ENCODE measurements around the gene NOX1.
"Not testable (repeated sequence)": the region's sequence is repeated elsewhere in the genome, so short reads cannot be mapped to it uniquely, and the experiment has no call there.

The NOX1 gene

GRCh38 chrX:100863326-100863864, 10.8 kb downstream of the NOX1 start:
- peaks cover 8% of the 10 kb centered on the region for H3K27me3 Mint-ChIP-seq (ENCODE audit: low read depth)
- no peak for DNase-seq (ENCODE audit: low spot score)
- no peaks in the 10 kb centered on the region for H3K4me1 Mint-ChIP-seq (ENCODE audit: low read depth)
- H3K36me3 Mint-ChIP-seq (ENCODE audit: low read depth): no peaks in the 10 kb centered on the region
- H3K27ac Mint-ChIP-seq: no peak overlapping the region
- no peaks in the 10 kb centered on the region for H3K9me3 Mint-ChIP-seq
- H3K4me3 Mint-ChIP-seq: no peak overlapping the region

- Mint-ChIP-seq H3K27ac (no peak overlapping the region), H3K27me3 (ENCODE audit: low read depth) (peaks cover 1% of the 10 kb centered on the region), H3K4me3 (no peak overlapping the region), H3K36me3 (ENCODE audit: low read depth) (no peaks in the 10 kb centered on the region), H3K9me3 (no peaks in the 10 kb centered on the region), H3K4me1 (ENCODE audit: low read depth) (no peaks in the 10 kb centered on the region)
- no peak for DNase-seq (ENCODE audit: low spot score)
Measured at GRCh38 chrX:100852810-100853209, 21.3 kb downstream of the NOX1 start.

GRCh38 chrX:100850317-100850716, 23.8 kb downstream of the NOX1 start:
- no peaks in the 10 kb centered on the region for H3K36me3 Mint-ChIP-seq (ENCODE audit: low read depth)
- H3K4me1 Mint-ChIP-seq (ENCODE audit: low read depth): peaks cover 3% of the 10 kb centered on the region
- no peak overlapping the region for H3K4me3 Mint-ChIP-seq
- H3K27ac Mint-ChIP-seq: no peak overlapping the region
- no peaks in the 10 kb centered on the region for H3K9me3 Mint-ChIP-seq
- H3K27me3 Mint-ChIP-seq (ENCODE audit: low read depth): no peaks in the 10 kb centered on the region
- DNase-seq (ENCODE audit: low spot score): no peak

GRCh38 chrX:100831219-100831946, 42.8 kb downstream of the NOX1 start:
- Mint-ChIP-seq H3K4me1 (ENCODE audit: low read depth) (peaks cover 22% of the 10 kb centered on the region), H3K4me3 (no peak overlapping the region), H3K27ac (peak overlapping the region; percentile 97), H3K36me3 (ENCODE audit: low read depth) (peaks cover 65% of the 10 kb centered on the region), H3K9me3 (no peaks in the 10 kb centered on the region), H3K27me3 (ENCODE audit: low read depth) (no peaks in the 10 kb centered on the region)
- DNase-seq (ENCODE audit: low spot score): no peak

GRCh38 chrX:100830547-100830946, 43.6 kb downstream of the NOX1 start:
- Mint-ChIP-seq H3K4me3 (peak overlapping the region; percentile 80), H3K36me3 (ENCODE audit: low read depth) (peaks cover 65% of the 10 kb centered on the region), H3K4me1 (ENCODE audit: low read depth) (peaks cover 22% of the 10 kb centered on the region), H3K27me3 (ENCODE audit: low read depth) (no peaks in the 10 kb centered on the region), H3K27ac (peak overlapping the region; percentile 97), H3K9me3 (no peaks in the 10 kb centered on the region)
- no peak for DNase-seq (ENCODE audit: low spot score)

- DNase-seq (ENCODE audit: low spot score): no peak
- H3K27ac Mint-ChIP-seq: peak overlapping the region; percentile 97
- H3K27me3 Mint-ChIP-seq (ENCODE audit: low read depth): no peaks in the 10 kb centered on the region
- peak overlapping the region; percentile 80 for H3K4me3 Mint-ChIP-seq
- peaks cover 65% of the 10 kb centered on the region for H3K36me3 Mint-ChIP-seq (ENCODE audit: low read depth)
- no peaks in the 10 kb centered on the region for H3K9me3 Mint-ChIP-seq
- peaks cover 22% of the 10 kb centered on the region for H3K4me1 Mint-ChIP-seq (ENCODE audit: low read depth)
Measured at GRCh38 chrX:100830143-100830542, 44.0 kb downstream of the NOX1 start.

- DNase-seq (ENCODE audit: low spot score): peak; percentile 4
- peak overlapping the region; percentile 97 for H3K27ac Mint-ChIP-seq
- peaks cover 22% of the 10 kb centered on the region for H3K4me1 Mint-ChIP-seq (ENCODE audit: low read depth)
- no peaks in the 10 kb centered on the region for H3K27me3 Mint-ChIP-seq (ENCODE audit: low read depth)
- H3K9me3 Mint-ChIP-seq: no peaks in the 10 kb centered on the region
- peaks cover 67% of the 10 kb centered on the region for H3K36me3 Mint-ChIP-seq (ENCODE audit: low read depth)
- H3K4me3 Mint-ChIP-seq: peak overlapping the region; percentile 80
Measured at GRCh38 chrX:100829730-100830129, 44.4 kb downstream of the NOX1 start.

GRCh38 chrX:100819837-100820666, 54.1 kb downstream of the NOX1 start, which contains the start of gene CSTF2:
CSTF2 (plus strand) TSS chrX:100820391; CDS start chrX:100820417, 26 bp downstream.
- no peaks in the 10 kb centered on the region for H3K9me3 Mint-ChIP-seq
- DNase-seq (ENCODE audit: low spot score): peak; percentile 79
- peaks cover 5% of the 10 kb centered on the region for H3K27me3 Mint-ChIP-seq (ENCODE audit: low read depth)
- peak within 1 kb of the TSS; percentile 90 for H3K27ac Mint-ChIP-seq
- peaks cover 19% of the 10 kb centered on the region for H3K36me3 Mint-ChIP-seq (ENCODE audit: low read depth)
- H3K4me3 Mint-ChIP-seq: peak within 1 kb of the TSS; percentile 88
- H3K4me1 Mint-ChIP-seq (ENCODE audit: low read depth): peaks cover 6% of the 10 kb centered on the region

- DNase-seq (ENCODE audit: low spot score): no peak
- H3K4me3 Mint-ChIP-seq: peak overlapping the region; percentile 88
- H3K27me3 Mint-ChIP-seq (ENCODE audit: low read depth): peaks cover 8% of the 10 kb centered on the region
- peaks cover 15% of the 10 kb centered on the region for H3K36me3 Mint-ChIP-seq (ENCODE audit: low read depth)
- H3K4me1 Mint-ChIP-seq (ENCODE audit: low read depth): peaks cover 6% of the 10 kb centered on the region
- H3K9me3 Mint-ChIP-seq: no peaks in the 10 kb centered on the region
- H3K27ac Mint-ChIP-seq: peak overlapping the region; percentile 90
Measured at GRCh38 chrX:100819534-100819836, 54.7 kb downstream of the NOX1 start.

- H3K36me3 Mint-ChIP-seq (ENCODE audit: low read depth): peaks cover 3% of the 10 kb centered on the region
- H3K4me1 Mint-ChIP-seq (ENCODE audit: low read depth): peaks cover 6% of the 10 kb centered on the region
- H3K9me3 Mint-ChIP-seq: no peaks in the 10 kb centered on the region
- H3K27ac Mint-ChIP-seq: no peak overlapping the region
- no peak overlapping the region for H3K4me3 Mint-ChIP-seq
- peaks cover 12% of the 10 kb centered on the region for H3K27me3 Mint-ChIP-seq (ENCODE audit: low read depth)
- no peak for DNase-seq (ENCODE audit: low spot score)
Measured at GRCh38 chrX:100817340-100817739, 56.8 kb downstream of the NOX1 start.

GRCh38 chrX:100812216-100813158, 61.7 kb downstream of the NOX1 start:
- Mint-ChIP-seq H3K4me1 (ENCODE audit: low read depth) (no peaks in the 10 kb centered on the region), H3K4me3 (no peak overlapping the region), H3K9me3 (peaks cover 4% of the 10 kb centered on the region), H3K27ac (no peak overlapping the region), H3K36me3 (ENCODE audit: low read depth) (no peaks in the 10 kb centered on the region), H3K27me3 (ENCODE audit: low read depth) (peaks cover 25% of the 10 kb centered on the region)
- DNase-seq (ENCODE audit: low spot score): no peak

- peaks cover 16% of the 10 kb centered on the region for H3K27me3 Mint-ChIP-seq (ENCODE audit: low read depth)
- not testable (repeated sequence) for H3K9me3 Mint-ChIP-seq; H3K36me3 Mint-ChIP-seq (ENCODE audit: low read depth); H3K4me1 Mint-ChIP-seq (ENCODE audit: low read depth); DNase-seq (ENCODE audit: low spot score); H3K4me3 Mint-ChIP-seq; H3K27ac Mint-ChIP-seq
Measured at GRCh38 chrX:100808265-100808664, 65.9 kb downstream of the NOX1 start.

- Mint-ChIP-seq H3K9me3 (peaks cover 3% of the 10 kb centered on the region), H3K27me3 (ENCODE audit: low read depth) (peaks cover 12% of the 10 kb centered on the region), H3K4me1 (ENCODE audit: low read depth) (no peaks in the 10 kb centered on the region), H3K27ac (no peak overlapping the region), H3K36me3 (ENCODE audit: low read depth) (no peaks in the 10 kb centered on the region), H3K4me3 (no peak overlapping the region)
- no peak for DNase-seq (ENCODE audit: low spot score)
Measured at GRCh38 chrX:100804780-100805179, 69.4 kb downstream of the NOX1 start.

All from T-helper 2 cell treated with Interferon-gamma antibody and Interleukin-4, amounts not matched to agents 5 μg/mL and 100 μg/mL, for 36 hours (primary cell).